ENCODE measurements around the gene RPL31. TPM values are rescaled to one million over a fixed set of nuclear protein-coding genes. Genes with fewer than 3 reads are reported as not detected.
A peak's percentile ranks its signal among the peaks of the same experiment; 100 is the strongest.

RPL31 gene
- total and polyA plus RNA-seq, 9 of the 15 experiments (the other 6 are each of a cell fraction or from before 2014, with no cell fraction given): 1,176 to 6,037 (median 2,997) TPM

- no peak for TF ChIP-seq BRF2 (IDR thresholded peaks at IDR 0.05; ENCODE audit: borderline replicate concordance, insufficient read depth, insufficient read length)
- no peak for TF ChIP-seq ZNF644 (tag; IDR thresholded peaks at IDR 0.05; ENCODE audit: low read depth)
- TF ChIP-seq ARID4B (CRISPR knock-in tag; IDR thresholded peaks at IDR 0.05): no peak
- TF ChIP-seq CSDE1 (IDR thresholded peaks at IDR 0.05): no peak
- no peak for TF ChIP-seq ZKSCAN8 (CRISPR knock-in tag; IDR thresholded peaks at IDR 0.05)
- no peak for TF ChIP-seq SAP30 (IDR thresholded peaks at IDR 0.05; ENCODE audit: borderline replicate concordance, insufficient read depth, low read depth, low read length, poor library complexity, severe bottlenecking)
- TF ChIP-seq FOXJ2 (tag; IDR thresholded peaks at IDR 0.05): no peak
- TF ChIP-seq NR3C1 (CRISPR knock-in tag; IDR thresholded peaks at IDR 0.05): no peak
- no peak for TF ChIP-seq ZNF764 (CRISPR knock-in tag; IDR thresholded peaks at IDR 0.05; ENCODE audit: low read depth)
- TF ChIP-seq ZC3H8 (IDR thresholded peaks at IDR 0.05): no peak
- TF ChIP-seq DNMT1 (IDR thresholded peaks at IDR 0.05): no peak
- TF ChIP-seq NBN (IDR thresholded peaks at IDR 0.05; ENCODE audit: low read depth): peak; percentile 63; the same call in 1 of the 2 replicates
- TF ChIP-seq ATF3 (IDR thresholded peaks at IDR 0.05): peak; percentile 98
- peak; percentile 81; the same call in 1 of the 2 replicates for TF ChIP-seq ATF3 (CRISPR knock-in tag; conservative IDR thresholded peaks at IDR 0.05)
- TF ChIP-seq ZNF77 (CRISPR knock-in tag; IDR thresholded peaks at IDR 0.05): no peak
- no peak for TF ChIP-seq TSC22D4 (tag; IDR thresholded peaks at IDR 0.05)
- peak; percentile 37 to 47; a peak in 2 of 4 replicates for TF ChIP-seq KDM1A (IDR thresholded peaks at IDR 0.05)
- TF ChIP-seq GMEB1 (CRISPR knock-in tag; IDR thresholded peaks at IDR 0.05): no peak
- no peak for TF ChIP-seq PHF21A (IDR thresholded peaks at IDR 0.05; ENCODE audit: borderline replicate concordance, low read depth)
- TF ChIP-seq HOXB6 (CRISPR knock-in tag; IDR thresholded peaks at IDR 0.05; ENCODE audit: borderline replicate concordance): no peak
- no peak for TF ChIP-seq RBBP5 (IDR thresholded peaks at IDR 0.05; ENCODE audit: borderline replicate concordance, insufficient read depth, low read length, poor library complexity, severe bottlenecking)
These were observed 36.6 kb downstream of the RPL31 start (continued) for GRCh38 chr2:101038455-101039255.
